Measurements from ENCODE around the gene OR4C45.
"Not testable (repeated sequence)": the region's sequence is repeated elsewhere in the genome, so short reads cannot be mapped to it uniquely, and the experiment has no call there.

OR4C45 gene

GRCh38 chr11:50032574-50032973 is at the start of gene OR4C45:
Gene OR4C45 (plus strand): TSS chr11:50032874.
- DNase-seq (ENCODE audit: low read depth in 2 of 2): no peak

GRCh38 chr11:49995565-49995964 is 37.1 kb upstream of the OR4C45 start:
- DNase-seq (ENCODE audit: low read depth in 2 of 2): no peak

- DNase-seq (ENCODE audit: low read depth in 2 of 2): no peak
These were observed 2.5 kb upstream of the OR4C45 start for GRCh38 chr11:50030193-50030592.

GRCh38 chr11:50036239-50036638 is 3.6 kb downstream of the OR4C45 start:
- DNase-seq (ENCODE audit: low read depth in 2 of 2): not testable (repeated sequence)

- DNase-seq (ENCODE audit: low read depth in 2 of 2): no peak
These were observed 4.6 kb downstream of the OR4C45 start for GRCh38 chr11:50037251-50037650.

- DNase-seq (ENCODE audit: low read depth in 2 of 2): no peak
These were observed 12.0 kb downstream of the OR4C45 start for GRCh38 chr11:50044647-50045046.

GRCh38 chr11:50063056-50063455 is 30.4 kb downstream of the OR4C45 start:
- DNase-seq (ENCODE audit: low read depth in 2 of 2): not testable (repeated sequence)

GRCh38 chr11:50070389-50070788 is 37.7 kb downstream of the OR4C45 start:
- no peak for DNase-seq (ENCODE audit: low read depth in 2 of 2)

- DNase-seq (ENCODE audit: low read depth in 2 of 2): no peak
These were observed 39.0 kb downstream of the OR4C45 start for GRCh38 chr11:50071584-50072225.

GRCh38 chr11:50072226-50073112 is 39.8 kb downstream of the OR4C45 start:
- DNase-seq (ENCODE audit: low read depth in 2 of 2): no peak

GRCh38 chr11:50073113-50074105 is 40.7 kb downstream of the OR4C45 start:
- DNase-seq (ENCODE audit: low read depth in 2 of 2): no peak

- no peak for DNase-seq (ENCODE audit: low read depth in 2 of 2)
These were observed 41.5 kb downstream of the OR4C45 start for GRCh38 chr11:50074161-50074560.

- DNase-seq (ENCODE audit: low read depth in 2 of 2): no peak
These were observed 43.2 kb downstream of the OR4C45 start for GRCh38 chr11:50075856-50076255.

- no peak for DNase-seq (ENCODE audit: low read depth in 2 of 2)
These were observed 44.9 kb downstream of the OR4C45 start for GRCh38 chr11:50077526-50077925.

- DNase-seq (ENCODE audit: low read depth in 2 of 2): no peak
These were observed 45.3 kb downstream of the OR4C45 start for GRCh38 chr11:50078001-50078400.

GRCh38 chr11:50078946-50079345 is 46.3 kb downstream of the OR4C45 start:
- DNase-seq (ENCODE audit: low read depth in 2 of 2): not testable (repeated sequence)

GRCh38 chr11:50080256-50080655 is 47.6 kb downstream of the OR4C45 start:
- no peak for DNase-seq (ENCODE audit: low read depth in 2 of 2)

All from stimulated activated CD8-positive, alpha-beta memory T cell treated with anti-CD3 and anti-CD28 coated beads, Interleukin-7, amount 100 ng/mL, for 1 hour (primary cell).